GM18870 (cell line): Measurements from ENCODE around the gene PEAK3.
"Not testable (repeated sequence)": the region's sequence is repeated elsewhere in the genome, so short reads cannot be mapped to it uniquely, and the experiment has no call there.

Source experiments
- ATAC-seq: cut with Tn5 transposase; IDR thresholded peaks from one replicate; pipeline ENCODE4 v1.9.1; 2021; ENCODE audit warnings: moderate library complexity; ENCODE audit not compliant: unreplicated experiment

The PEAK3 gene

GRCh38 chr19:2289714-2290435 lies 7.9 kb upstream of the PEAK3 start:
- no peak for ATAC-seq

GRCh38 chr19:2288818-2289713 lies 7.1 kb upstream of the PEAK3 start:
- ATAC-seq: no peak

- no peak for ATAC-seq
Observed at GRCh38 chr19:2288338-2288817, 6.4 kb upstream of the PEAK3 start.

- no peak for ATAC-seq
Observed at GRCh38 chr19:2287585-2288337, 5.8 kb upstream of the PEAK3 start.

GRCh38 chr19:2286402-2287140 lies 4.6 kb upstream of the PEAK3 start:
- no peak for ATAC-seq

GRCh38 chr19:2283835-2284507 lies 2.0 kb upstream of the PEAK3 start:
- no peak for ATAC-seq

GRCh38 chr19:2282862-2283237 lies 875 bp upstream of the PEAK3 start:
- ATAC-seq: no peak

GRCh38 chr19:2281265-2282061 lies 512 bp downstream of the PEAK3 start:
- ATAC-seq: not testable (repeated sequence)

- no peak for ATAC-seq
Observed at GRCh38 chr19:2280633-2281264, 1.2 kb downstream of the PEAK3 start.

GRCh38 chr19:2278459-2279158 lies 3.4 kb downstream of the PEAK3 start:
- no peak for ATAC-seq

GRCh38 chr19:2277138-2277537 lies 4.8 kb downstream of the PEAK3 start:
- ATAC-seq: no peak

- no peak for ATAC-seq
Observed at GRCh38 chr19:2276429-2276986, 5.5 kb downstream of the PEAK3 start.

- no peak for ATAC-seq
Observed at GRCh38 chr19:2275588-2276428, 6.2 kb downstream of the PEAK3 start.

GRCh38 chr19:2274931-2275535 lies 6.9 kb downstream of the PEAK3 start:
- ATAC-seq: no peak

GRCh38 chr19:2274185-2274711 lies 7.7 kb downstream of the PEAK3 start:
- ATAC-seq: no peak
